HepG2 (cell line): Measurements from ENCODE around the gene RNF125. TPM values are rescaled to one million over a fixed set of nuclear protein-coding genes. Genes with fewer than 3 reads are reported as not detected.
A peak's percentile ranks its signal among the peaks of the same experiment; 100 is the strongest.

Experiments used
- ATAC-seq: fragments of 200-7000 bp; cut with Tn5 transposase; 3 replicates; pipeline ENCODE4 v1.9.1; 2020; ENCODE audit warnings: mild to moderate bottlenecking, moderate library complexity
- BruUV-seq: library from RNA; stranded (reverse); fragments of 400-500 nt; replicated peaks from 2 replicates; lab custom pipeline; 2021; lab: Mats Ljungman, UMichigan
- CTCF ChIA-PET: fragments of 300-600 bp; formaldehyde crosslinking; extraction: SDS; loops from one replicate; lab custom pipeline; 2021; ENCODE audit warnings: low total read pairs, inconsistent platforms, low intra/inter-chr PET ratio; lab: Yijun Ruan, JAX
- POLR2A ChIA-PET: fragments of 350-600 bp; sonication (Branson Sonifier 250); formaldehyde crosslinking; loops from one replicate; lab custom pipeline; 2020; ENCODE audit warnings: antibody characterized with exemption, inconsistent platforms; lab: Yijun Ruan, JAX
- DNase-seq: peaks from one replicate; pipeline ENCODE4 v3.0.0-alpha.2; 2015; ENCODE audit warnings: low spot score
- FAIRE-seq: peaks from 3 replicates; lab custom pipeline; 2011; peaks lifted over from hg19 to GRCh38; lab: Jason Lieb, UNC
- H2AFZ ChIP-seq: one replicate; pipeline ENCODE4 v1.6.1; 2011; ENCODE audit warnings: low read length, inconsistent platforms
- H3K27ac ChIP-seq: fragments of 300-600 bp; 3 replicates; pipeline ENCODE4 v1.8.0; 2011; ENCODE audit warnings: mixed run types, mild to moderate bottlenecking, mixed read lengths, low read length, inconsistent platforms; ENCODE audit not compliant: insufficient read depth; ENCODE audit errors: extremely low read length
- H3K27me3 ChIP-seq, 2 experiments: fragments of 200-600 bp in 1 of 2; 2 replicates in 1 of 2; 3 replicates in 1 of 2; pipeline versions ENCODE4 v1.6.0 to v1.8.0; 2011; ENCODE audit warnings: low read length in 2 of 2, mild to moderate bottlenecking in 2 of 2, moderate library complexity in 2 of 2, inconsistent platforms in 1 of 2; ENCODE audit not compliant: insufficient read depth in 2 of 2, control insufficient read depth in 1 of 2
- H3K36me3 ChIP-seq, 2 experiments: fragments of 200-600 bp in 1 of 2; replicated peaks in 1 of 2; 2 replicates in 1 of 2; 3 replicates in 1 of 2; pipeline versions ENCODE4 v1.5.1 to v1.8.0; 2011; ENCODE audit warnings: low read length in 2 of 2, inconsistent platforms in 1 of 2; ENCODE audit not compliant: insufficient read depth in 2 of 2, control insufficient read depth in 1 of 2
- H3K4me1 ChIP-seq: 2 replicates; pipeline ENCODE4 v1.5.1; 2012; ENCODE audit warnings: low read length, inconsistent platforms; ENCODE audit not compliant: insufficient read depth
- H3K4me2 ChIP-seq: 2 replicates; pipeline ENCODE4 v1.6.0; 2011; ENCODE audit warnings: low read depth, low read length, inconsistent platforms
- H3K4me3 ChIP-seq, 3 experiments: fragments of 200-600 bp in 1 of 3; sonication (generic), shearing (Covaris generic) in 1 of 3; replicated peaks in 1 of 3; 2 replicates each; pipeline ENCODE4 v1.5.1; 2011 to 2016; ENCODE audit warnings: low read length in 3 of 3, inconsistent platforms in 2 of 3, low read depth in 2 of 3, mild to moderate bottlenecking in 2 of 3, control low read depth in 1 of 3, mixed read lengths in 1 of 3; ENCODE audit not compliant: insufficient read depth in 1 of 3
- H3K79me2 ChIP-seq: one replicate; pipeline ENCODE4 v1.6.1; 2011; ENCODE audit warnings: low read length, inconsistent platforms; ENCODE audit not compliant: insufficient read depth
- H3K9ac ChIP-seq: 2 replicates; pipeline ENCODE4 v1.6.0; 2011; ENCODE audit warnings: mild to moderate bottlenecking, low read depth, low read length, inconsistent platforms; ENCODE audit not compliant: insufficient read depth
- H3K9me3 ChIP-seq: 2 replicates; pipeline ENCODE4 v1.5.1; 2012; ENCODE audit warnings: mild to moderate bottlenecking, low read length
- H4K20me1 ChIP-seq: 2 replicates; pipeline ENCODE4 v1.6.0; 2011; ENCODE audit warnings: inconsistent platforms, mild to moderate bottlenecking, low read length, moderate library complexity; ENCODE audit not compliant: insufficient read depth
- MAFK ChIP-seq, 2 experiments: IDR thresholded peaks in 1 of 2; conservative IDR thresholded peaks in 1 of 2; 2 replicates each; pipeline ENCODE4 v1.6.1; 2011; ENCODE audit warnings: improper control_type of control experiment in 2 of 2, low read length in 2 of 2
- NCOR1 ChIP-seq: fragments of 200-600 bp; sonication (generic); IDR thresholded peaks from 2 replicates; pipeline ENCODE4 v1.7.0; 2017; ENCODE audit warnings: antibody characterized with exemption, low read length, borderline replicate concordance
- PPARG ChIP-seq: conservative IDR thresholded peaks from 2 replicates; pipeline ENCODE4 v1.6.1; 2016; ENCODE audit warnings: missing biosample characterization, missing genetic modification reagents
- SOX13 ChIP-seq, 3 experiments: fragments of 450-650 bp in 1 of 3; sonication (generic) in 1 of 3; formaldehyde crosslinking in 1 of 3; IDR thresholded peaks in 2 of 3; conservative IDR thresholded peaks in 1 of 3; 2 replicates each; pipeline versions ENCODE4 v1.5.0 to v1.6.1; 2016 to 2020; ENCODE audit warnings: antibody characterized with exemption in 1 of 3, mild to moderate bottlenecking in 1 of 3, missing compliant biosample characterization in 1 of 3, missing genetic modification reagents in 1 of 3, moderate library complexity in 1 of 3
- SP1 ChIP-seq, 2 experiments: fragments of 450-650 bp in 1 of 2; sonication (generic) in 1 of 2; formaldehyde crosslinking in 1 of 2; IDR thresholded peaks; 2 replicates each; pipeline versions ENCODE4 v1.4.0 to v1.6.1; 2016 to 2020; ENCODE audit warnings: missing genetic modification reagents in 1 of 2
- ZNF703 ChIP-seq: sonication (generic); formaldehyde crosslinking; IDR thresholded peaks from 2 replicates; pipeline ENCODE4 v1.5.1; 2020; ENCODE audit warnings: missing genetic modification reagents, mild to moderate bottlenecking, moderate library complexity, borderline replicate concordance
- WGBS: methylation state at CpG from one replicate; pipeline ENCODE4 v1.1.6; 2017; ENCODE audit warnings: low lambda C conversion rate; 5-methylcytosine and 5-hydroxymethylcytosine counted together
- in situ Hi-C: cut with HindIII; loops from 2 replicates; pipeline ENCODE4 v1.10.0; 2017; ENCODE audit warnings: low pct_unique_long_range_greater_than_20kb; ENCODE audit not compliant: extremely low pct_ligation_motif_present
- intact Hi-C: fragments of 100-400 bp; cut with micrococcal nuclease; formaldehyde crosslinking; loops from one replicate; pipeline ENCODE4 v1.10.0; 2022; ENCODE audit not compliant: unreplicated experiment
- polyA plus RNA-seq, 8 experiments: library from polyadenylated mRNA; depleted of rRNA in 3 of 8; stranded (reverse) in 7 of 8; unstranded in 1 of 8; fragments of >200 nt; fragmentation: Illumina TruSeq in 4 of 8; extraction: Trizol in 4 of 8; gene quantifications; 2 replicates each; pipeline versions ENCODE4 v1.2.1 to v1.2.3, GENCODE V29; 2011 to 2016; ENCODE audit warnings: low read depth in 4 of 8, missing spikeins in 1 of 8, mixed read lengths in 1 of 8; ENCODE audit not compliant: insufficient read depth in 1 of 8
- total RNA-seq, 5 experiments: library from RNA; depleted of rRNA; stranded (reverse); fragments of >200 nt; fragmentation: Illumina TruSeq; extraction: Trizol; gene quantifications; 2 replicates each; pipeline ENCODE4 v1.2.3, GENCODE V29; 2016; ENCODE audit warnings: low read depth in 1 of 5
- TF ChIP-seq, protein P1 (sequence below): sonication (generic); formaldehyde crosslinking; IDR thresholded peaks from 2 replicates; pipeline ENCODE4 v1.8.1; 2023; ENCODE audit warnings: missing genetic modification reagents, inconsistent platforms, borderline replicate concordance

RNF125 gene
- total and polyA plus RNA-seq, 2 of the 13 experiments (the other 11 are each of a cell fraction or from before 2014, with no cell fraction given) = 0.58 to 1.8 TPM

- no peaks in the 10 kb centered on the region for H3K27me3 ChIP-seq
- no peaks in the 10 kb centered on the region for H3K79me2 ChIP-seq
- TF ChIP-seq NCOR1 (no peak), MAFK (conservative IDR thresholded peaks at IDR 0.05 in 1 of 2, IDR thresholded peaks at IDR 0.05 in 1 of 2; ENCODE audit: low read length in 2 of 2) (peak in 1 of 2 experiments; percentile 42; a peak in 1 of 4 replicates)
- in situ Hi-C loops (no loop called here), intact Hi-C loops (no loop called here)
- H2AFZ ChIP-seq = no peak overlapping the region
- WGBS = 92% methylated on average over 10 of the region's 10 CpGs
- no peaks in the 10 kb centered on the region for H4K20me1 ChIP-seq
- no peak overlapping the region for H3K9ac ChIP-seq
- ATAC-seq = no peak
- H3K9me3 ChIP-seq = no peaks in the 10 kb centered on the region
- ChIA-PET CTCF (no interaction called here), POLR2A (no interaction called here)
- BruUV-seq = no TSS peak
- H3K4me1 ChIP-seq = no peaks in the 10 kb centered on the region
- no peak for FAIRE-seq
- no peak overlapping the region for H3K27ac ChIP-seq
- no peak for DNase-seq
- H3K4me3 ChIP-seq = no peak overlapping the region
- H3K4me2 ChIP-seq = no peak overlapping the region
- no peaks in the 10 kb centered on the region for H3K36me3 ChIP-seq
These were observed 19.0 kb downstream of the RNF125 start for GRCh38 chr18:32037616-32038015.

GRCh38 chr18:32040936-32041335 is 22.3 kb downstream of the RNF125 start:
- H3K4me2 ChIP-seq = no peak overlapping the region
- in situ Hi-C loops = no loop called here
- H3K36me3 ChIP-seq = no peaks in the 10 kb centered on the region
- no peaks in the 10 kb centered on the region for H3K27me3 ChIP-seq
- WGBS = 92% methylated on average over 3 of the region's 3 CpGs
- H3K9ac ChIP-seq = no peak overlapping the region
- BruUV-seq = no TSS peak
- ChIA-PET CTCF (no interaction called here), POLR2A (no interaction called here)
- DNase-seq = no peak
- H3K27ac ChIP-seq = no peak overlapping the region
- H4K20me1 ChIP-seq = no peaks in the 10 kb centered on the region
- H3K4me1 ChIP-seq = no peaks in the 10 kb centered on the region
- no peak for ATAC-seq
- TF ChIP-seq SP1 (IDR thresholded peaks at IDR 0.05) = no peak
- no peak for TF ChIP-seq SP1 (CRISPR knock-in tag; IDR thresholded peaks at IDR 0.05)
- no peak for TF ChIP-seq ZNF703 (CRISPR knock-in tag)
- TF ChIP-seq SOX13 (IDR thresholded peaks at IDR 0.05) = no peak
- TF ChIP-seq SOX13 (CRISPR knock-in tag; conservative IDR thresholded peaks at IDR 0.05 in 1 of 2, IDR thresholded peaks at IDR 0.05 in 1 of 2) = no peak
- TF ChIP-seq, protein P1, sequence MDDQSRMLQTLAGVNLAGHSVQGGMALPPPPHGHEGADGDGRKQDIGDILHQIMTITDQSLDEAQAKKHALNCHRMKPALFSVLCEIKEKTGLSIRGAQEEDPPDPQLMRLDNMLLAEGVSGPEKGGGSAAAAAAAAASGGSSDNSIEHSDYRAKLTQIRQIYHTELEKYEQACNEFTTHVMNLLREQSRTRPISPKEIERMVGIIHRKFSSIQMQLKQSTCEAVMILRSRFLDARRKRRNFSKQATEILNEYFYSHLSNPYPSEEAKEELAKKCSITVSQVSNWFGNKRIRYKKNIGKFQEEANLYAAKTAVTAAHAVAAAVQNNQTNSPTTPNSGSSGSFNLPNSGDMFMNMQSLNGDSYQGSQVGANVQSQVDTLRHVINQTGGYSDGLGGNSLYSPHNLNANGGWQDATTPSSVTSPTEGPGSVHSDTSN (CRISPR knock-in tag) = no peak
- no peak for TF ChIP-seq PPARG
- TF ChIP-seq, all 625 proteins: peak for 0
- Histone ChIP-seq H3K9me3 (no peaks in the 10 kb centered on the region), H3K79me2 (no peaks in the 10 kb centered on the region), H2AFZ (no peak overlapping the region), H3K4me3 (no peak overlapping the region)
- intact Hi-C loops = no loop called here
- no peak for FAIRE-seq
